ENCODE data around the gene KCNH3. TPM values are rescaled to one million over a fixed set of nuclear protein-coding genes. Genes with fewer than 3 reads are reported as not detected.

Gene KCNH3
- total and polyA plus RNA-seq, 2 of the 8 experiments (the other 6 are each of a cell fraction or from before 2014, with no cell fraction given): 0.24 to 0.50 TPM

DNA sequence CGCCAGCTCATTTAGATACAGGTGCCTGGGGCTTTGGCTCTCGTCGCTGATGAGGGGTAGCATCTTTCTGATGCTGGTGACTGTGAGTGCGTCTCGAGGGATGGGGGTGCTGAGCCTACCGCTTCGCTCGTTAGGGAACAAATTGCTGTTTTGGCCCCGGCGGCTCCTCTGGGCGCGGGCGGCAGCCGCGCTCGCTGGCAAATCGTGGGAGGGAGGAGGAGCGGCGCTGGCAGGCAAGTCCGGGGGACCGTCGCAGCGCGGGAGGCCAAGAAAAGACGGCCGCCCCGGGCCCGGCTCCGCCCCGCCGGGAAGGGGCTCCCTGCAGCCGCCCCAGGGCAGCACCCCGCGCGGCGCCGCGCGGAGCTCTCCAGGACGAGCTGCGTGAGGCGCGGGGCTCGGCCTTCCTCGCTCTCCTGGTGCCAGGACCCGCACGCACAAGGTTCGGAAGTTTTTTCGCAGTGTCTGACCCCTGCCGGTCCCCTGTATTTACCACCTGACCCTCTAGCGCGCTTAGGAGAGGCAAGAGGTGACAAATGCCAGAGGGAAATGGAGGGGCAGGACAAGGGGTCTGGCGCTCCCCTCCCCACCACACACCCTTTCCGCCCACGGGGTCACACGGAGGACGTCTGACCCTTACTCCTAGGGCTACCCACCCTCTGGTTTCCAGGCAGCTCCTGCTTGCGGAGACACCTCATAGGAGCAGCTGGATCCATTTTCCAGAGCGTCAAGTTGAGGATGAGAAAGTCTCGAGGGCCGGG, 899 bp upstream of the KCNH3 start (continued):
- no peak for TF ChIP-seq BRCA1 (IDR thresholded peaks at IDR 0.05; ENCODE audit: low read depth, low read length)
- no peak for TF ChIP-seq SIN3A (conservative IDR thresholded peaks at IDR 0.05 in 1 of 2, IDR thresholded peaks at IDR 0.05 in 1 of 2; ENCODE audit: low read depth in 1 of 2, low read length in 2 of 2)
- TF ChIP-seq CTCF (IDR thresholded peaks at IDR 0.05; ENCODE audit: control extremely low read depth in 1 of 3, insufficient read depth in 1 of 3, low read depth in 1 of 3, low read length in 3 of 3): peak in 1 of 3 experiments; percentile 25; a peak in 1 of 4 replicates
- no peak for TF ChIP-seq TBP (IDR thresholded peaks at IDR 0.05; ENCODE audit: low read depth, low read length)
- no peak for TF ChIP-seq FOSL1 (IDR thresholded peaks at IDR 0.05; ENCODE audit: insufficient read depth, low read depth, low read length)
- TF ChIP-seq CEBPB (IDR thresholded peaks at IDR 0.05; ENCODE audit: low read depth, low read length): no peak

Measured in H1 (cell line).